OCI-LY7 (cell line): ENCODE data around the gene FCRL6. TPM values are rescaled to one million over a fixed set of nuclear protein-coding genes. Genes with fewer than 3 reads are reported as not detected.

ENCODE experiments used
- BruUV-seq: library from RNA; stranded (reverse); fragments of 400-500 nt; replicated peaks from 2 replicates; lab custom pipeline; 2021; lab: Mats Ljungman, UMichigan
- CTCF ChIA-PET: fragments of 300-600 bp; sonication (Branson Sonifier 250); formaldehyde crosslinking; loops from one replicate; lab custom pipeline; 2022; ENCODE audit warnings: antibody characterized with exemption; ENCODE audit not compliant: unreplicated experiment; lab: Charles Lee
- POLR2A ChIA-PET: fragments of 300-600 bp; sonication (Branson Sonifier 250); formaldehyde crosslinking; loops from one replicate; lab custom pipeline; 2022; ENCODE audit warnings: antibody characterized with exemption; lab: Charles Lee
- DNase-seq: peaks from one replicate; pipeline ENCODE4 v3.0.0-alpha.2; 2015; ENCODE audit warnings: low spot score
- H2AFZ ChIP-seq: fragments of 200-600 bp; sonication (generic), shearing (Covaris generic); 2 replicates; pipeline ENCODE4 v1.6.1; 2014; ENCODE audit warnings: mild to moderate bottlenecking, antibody characterized with exemption, low read length, moderate library complexity
- H3K27ac ChIP-seq: fragments of 200-600 bp; sonication (generic); 2 replicates; pipeline ENCODE4 v1.5.1; 2014; ENCODE audit warnings: mixed run types, low read depth, mild to moderate bottlenecking, moderate library complexity, low read length, inconsistent platforms; ENCODE audit not compliant: poor library complexity, severe bottlenecking
- H3K36me3 ChIP-seq: fragments of 200-600 bp; sonication (generic); 2 replicates; pipeline ENCODE4 v1.6.1; 2014; ENCODE audit warnings: mild to moderate bottlenecking, antibody characterized with exemption, low read length, moderate library complexity, mixed read lengths; ENCODE audit not compliant: insufficient read depth
- H3K4me1 ChIP-seq: fragments of 200-600 bp; sonication (generic); 2 replicates; pipeline ENCODE4 v1.5.1; 2014; ENCODE audit warnings: mild to moderate bottlenecking, low read length; ENCODE audit not compliant: insufficient read depth, poor library complexity, severe bottlenecking
- H3K4me2 ChIP-seq: fragments of 200-600 bp; sonication (generic); 2 replicates; pipeline ENCODE4 v1.6.1; 2014; ENCODE audit warnings: mild to moderate bottlenecking, low read length
- H3K4me3 ChIP-seq: fragments of 200-600 bp; sonication (generic); 2 replicates; pipeline ENCODE4 v1.5.1; 2014; ENCODE audit warnings: mild to moderate bottlenecking, low read depth, low read length; ENCODE audit not compliant: poor library complexity, severe bottlenecking
- H3K79me2 ChIP-seq: fragments of 200-600 bp; sonication (generic); 2 replicates; pipeline ENCODE4 v1.6.1; 2016; ENCODE audit warnings: low read depth, mild to moderate bottlenecking, low read length, moderate library complexity, mixed read lengths; ENCODE audit not compliant: insufficient read depth
- H3K9me2 ChIP-seq: fragments of 200-600 bp; sonication (generic); 2 replicates; pipeline ENCODE4 v1.6.1; 2016; ENCODE audit warnings: mild to moderate bottlenecking, low read length, mixed read lengths; ENCODE audit not compliant: insufficient read depth
- H3K9me3 ChIP-seq: fragments of 200-600 bp; sonication (generic); 2 replicates; pipeline ENCODE4 v1.6.1; 2014; ENCODE audit warnings: mild to moderate bottlenecking, mixed run types, low read length, mixed read lengths
- H4K20me1 ChIP-seq: fragments of 200-600 bp; sonication (generic); 2 replicates; pipeline ENCODE4 v1.6.1; 2014; ENCODE audit warnings: mild to moderate bottlenecking, antibody characterized with exemption, low read length, moderate library complexity, mixed read lengths; ENCODE audit not compliant: insufficient read depth
- EZH2phosphoT487 ChIP-seq: fragments of 200-600 bp; sonication (generic); IDR thresholded peaks from 2 replicates; pipeline ENCODE4 v1.6.1; 2018; ENCODE audit warnings: low read depth, borderline replicate concordance, mild to moderate bottlenecking, mixed run types, antibody characterized with exemption, low read length, moderate library complexity, mixed read lengths
- intact Hi-C: fragments of 100-400 bp; cut with micrococcal nuclease; formaldehyde crosslinking; loops from one replicate; pipeline ENCODE4 v1.10.0; 2022; ENCODE audit not compliant: unreplicated experiment
- total RNA-seq, 2 experiments: library from RNA; depleted of rRNA in 1 of 2; stranded (reverse); fragments of >200 nt in 1 of 2; shearing (Covaris generic) in 1 of 2; gene quantifications; 2 replicates each; pipeline ENCODE4 v1.2.3, GENCODE V29; 2014 to 2022
- TF ChIP-seq, protein P1 (sequence below): fragments of 200-600 bp; sonication (generic); conservative IDR thresholded peaks from 2 replicates; pipeline ENCODE4 v1.5.1; 2014; ENCODE audit warnings: mild to moderate bottlenecking, antibody characterized with exemption, low read length, moderate library complexity, mixed read lengths

The FCRL6 gene
- total RNA-seq, 2 experiments from 2014 or later, result not detected

GRCh38 chr1:159800177-159800930, 1.8 kb upstream of the FCRL6 start:
- H3K9me3 ChIP-seq, result no peaks in the 10 kb centered on the region
- H3K9me2 ChIP-seq, result no peaks in the 10 kb centered on the region
- TF ChIP-seq EZH2phosphoT487, result no peak
- TF ChIP-seq, protein P1, sequence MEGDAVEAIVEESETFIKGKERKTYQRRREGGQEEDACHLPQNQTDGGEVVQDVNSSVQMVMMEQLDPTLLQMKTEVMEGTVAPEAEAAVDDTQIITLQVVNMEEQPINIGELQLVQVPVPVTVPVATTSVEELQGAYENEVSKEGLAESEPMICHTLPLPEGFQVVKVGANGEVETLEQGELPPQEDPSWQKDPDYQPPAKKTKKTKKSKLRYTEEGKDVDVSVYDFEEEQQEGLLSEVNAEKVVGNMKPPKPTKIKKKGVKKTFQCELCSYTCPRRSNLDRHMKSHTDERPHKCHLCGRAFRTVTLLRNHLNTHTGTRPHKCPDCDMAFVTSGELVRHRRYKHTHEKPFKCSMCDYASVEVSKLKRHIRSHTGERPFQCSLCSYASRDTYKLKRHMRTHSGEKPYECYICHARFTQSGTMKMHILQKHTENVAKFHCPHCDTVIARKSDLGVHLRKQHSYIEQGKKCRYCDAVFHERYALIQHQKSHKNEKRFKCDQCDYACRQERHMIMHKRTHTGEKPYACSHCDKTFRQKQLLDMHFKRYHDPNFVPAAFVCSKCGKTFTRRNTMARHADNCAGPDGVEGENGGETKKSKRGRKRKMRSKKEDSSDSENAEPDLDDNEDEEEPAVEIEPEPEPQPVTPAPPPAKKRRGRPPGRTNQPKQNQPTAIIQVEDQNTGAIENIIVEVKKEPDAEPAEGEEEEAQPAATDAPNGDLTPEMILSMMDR, result no peak
- H4K20me1 ChIP-seq, result no peaks in the 10 kb centered on the region
- no peak overlapping the region for H2AFZ ChIP-seq
- intact Hi-C loops, result no loop called here
- ChIA-PET CTCF (interaction anchor here (3.5 kb wide), 1 partner anchor 91 kb away, joined by 30 read pairs; no protein-coding TSS in a partner anchor), POLR2A (no interaction called here)
- H3K4me3 ChIP-seq, result no peak overlapping the region
- no peaks in the 10 kb centered on the region for H3K36me3 ChIP-seq
- no peak overlapping the region for H3K27ac ChIP-seq
- BruUV-seq, result no TSS peak
- H3K4me1 ChIP-seq, result no peaks in the 10 kb centered on the region
- H3K79me2 ChIP-seq, result no peaks in the 10 kb centered on the region
- H3K4me2 ChIP-seq, result no peak overlapping the region
- DNase-seq, result no peak

DNA sequence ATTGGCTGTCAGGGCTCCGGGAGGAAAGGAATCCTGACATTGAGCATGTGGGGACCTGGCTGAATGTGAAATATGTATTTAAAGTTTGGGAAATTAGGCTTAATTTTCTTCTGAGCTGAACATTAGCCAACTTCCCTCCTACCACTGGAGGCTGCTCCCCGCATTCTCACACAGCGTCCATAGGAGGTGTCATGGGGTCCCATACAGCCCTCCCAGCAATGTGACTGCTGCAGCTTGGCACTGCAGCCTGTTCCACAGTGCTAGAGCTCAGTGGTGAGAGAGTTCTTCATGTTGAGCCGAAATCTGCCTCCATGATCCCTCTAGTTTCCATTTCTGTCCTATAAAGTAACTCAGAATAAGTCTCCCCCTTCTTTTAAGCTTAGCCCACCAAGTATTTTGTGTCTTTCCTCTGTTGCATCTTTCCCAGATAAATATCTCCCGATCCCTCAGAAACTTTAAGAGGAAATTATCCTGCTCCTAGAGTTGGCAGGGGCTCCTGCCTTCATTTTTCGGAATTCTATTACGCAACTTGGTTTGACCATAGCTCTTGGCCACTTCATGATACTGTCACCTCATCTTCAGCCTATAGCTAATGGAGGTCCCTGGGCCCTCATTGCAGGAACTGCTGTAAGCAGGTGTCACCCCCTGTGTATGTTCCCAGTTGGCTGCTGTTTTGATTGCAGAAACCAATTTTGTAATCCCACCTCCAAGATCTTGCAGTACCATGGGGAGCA, 2.0 kb downstream of the FCRL6 start:
- Histone ChIP-seq H3K9me2 (no peaks in the 10 kb centered on the region), H3K27ac (no peak overlapping the region), H3K9me3 (no peaks in the 10 kb centered on the region), H3K79me2 (no peaks in the 10 kb centered on the region), H3K4me1 (no peaks in the 10 kb centered on the region), H3K4me3 (no peak overlapping the region), H4K20me1 (no peaks in the 10 kb centered on the region), H3K36me3 (no peaks in the 10 kb centered on the region), H3K4me2 (no peak overlapping the region), H2AFZ (no peak overlapping the region)
- DNase-seq, result no peak
- BruUV-seq, result no TSS peak
- intact Hi-C loops, result no loop called here
- ChIA-PET POLR2A (no interaction called here), CTCF (no interaction called here)
- TF ChIP-seq, protein P1, result no peak
- TF ChIP-seq EZH2phosphoT487, result no peak

GRCh38 chr1:159804924-159805323, 2.8 kb downstream of the FCRL6 start:
- no peak overlapping the region for H3K27ac ChIP-seq
- H3K9me2 ChIP-seq, result no peaks in the 10 kb centered on the region
- no peaks in the 10 kb centered on the region for H3K4me1 ChIP-seq
- H3K4me3 ChIP-seq, result no peak overlapping the region
- BruUV-seq, result no TSS peak
- H3K79me2 ChIP-seq, result no peaks in the 10 kb centered on the region
- TF ChIP-seq EZH2phosphoT487, result no peak
- TF ChIP-seq, protein P1, result no peak
- CTCF ChIA-PET, result no interaction called here
- no peak overlapping the region for H2AFZ ChIP-seq
- H3K9me3 ChIP-seq, result no peaks in the 10 kb centered on the region
- H4K20me1 ChIP-seq, result no peaks in the 10 kb centered on the region
- DNase-seq, result no peak
- H3K4me2 ChIP-seq, result no peak overlapping the region
- intact Hi-C loops, result no loop called here
- POLR2A ChIA-PET, result interaction anchor here (0.9 kb wide), 1 partner anchor 28 kb away, joined by 3 read pairs; no protein-coding TSS in a partner anchor
- H3K36me3 ChIP-seq, result no peaks in the 10 kb centered on the region
